PC-3 (cell line): Measurements from ENCODE around the gene PCDH9.

Experiments used
- CTCF ChIP-seq: fragments of 300-600 bp; sonication (generic); conservative IDR thresholded peaks from 2 replicates; pipeline ENCODE4 v1.5.1; 2017; ENCODE audit warnings: antibody characterized with exemption, low read depth, mild to moderate bottlenecking, low read length
- EZH2 ChIP-seq: fragments of 300-600 bp; sonication (generic); IDR thresholded peaks from one replicate; pipeline ENCODE4 v1.6.1; 2017; ENCODE audit warnings: antibody characterized with exemption, mild to moderate bottlenecking, low read length; ENCODE audit not compliant: unreplicated experiment
- EZH2phosphoT487 ChIP-seq: fragments of 300-600 bp; sonication (generic); IDR thresholded peaks from 2 replicates; pipeline ENCODE4 v1.6.1; 2018; ENCODE audit warnings: mild to moderate bottlenecking, antibody characterized with exemption, low read length, borderline replicate concordance

GRCh38 chr13:66576381-66576780 lies 653.8 kb downstream of the PCDH9 start:
- no peak for TF ChIP-seq CTCF
- TF ChIP-seq EZH2: no peak
- TF ChIP-seq EZH2phosphoT487: no peak
